Astrocyte of the hippocampus (primary cell): ENCODE measurements around the gene GSTM4.
"Not testable (repeated sequence)": the region's sequence is repeated elsewhere in the genome, so short reads cannot be mapped to it uniquely, and the experiment has no call there.

Experiments
- DNase-seq: peaks from one replicate; pipeline ENCODE4 v3.0.0; 2011; ENCODE audit warnings: low read depth, low spot score

Gene GSTM4

DNA sequence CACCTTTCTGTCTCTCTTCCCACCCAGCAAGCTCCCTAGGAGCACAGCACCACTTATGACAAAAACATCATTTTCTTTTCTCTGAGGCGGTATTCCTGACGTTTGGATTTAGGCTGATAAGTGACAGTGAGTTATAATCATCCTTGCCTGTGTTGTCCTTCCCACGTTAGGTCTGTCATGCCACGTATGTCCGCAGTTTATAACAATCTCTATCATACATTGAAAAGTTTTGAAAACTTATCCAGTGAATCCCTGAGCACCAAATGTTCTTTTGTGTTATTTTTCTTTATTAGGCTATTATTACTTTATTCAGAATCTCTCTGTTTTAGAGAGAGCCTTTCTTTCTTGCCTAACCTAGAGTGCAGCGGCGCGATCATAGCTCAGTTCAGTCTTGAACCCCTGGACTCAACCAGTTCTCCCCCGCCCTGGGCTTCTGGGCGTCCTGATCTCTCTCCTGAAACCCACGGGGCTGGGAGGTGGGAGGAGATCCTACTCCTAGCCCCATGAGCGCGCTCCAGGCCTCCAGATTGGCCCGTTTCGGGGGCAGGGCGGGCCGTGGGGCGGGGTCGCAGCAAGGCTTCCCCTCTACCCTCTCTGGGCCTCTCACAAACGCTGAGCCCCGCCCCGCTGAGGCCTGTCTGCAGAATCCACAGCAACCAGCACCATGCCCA, 11.7 kb downstream of the GSTM4 start, which contains the start of gene GSTM2:
GSTM2 (plus strand) TSS at position 606 of the 671 bp plus-strand sequence; CDS start at position 665, 59 bp downstream.
- DNase-seq = peak; percentile 95

DNA sequence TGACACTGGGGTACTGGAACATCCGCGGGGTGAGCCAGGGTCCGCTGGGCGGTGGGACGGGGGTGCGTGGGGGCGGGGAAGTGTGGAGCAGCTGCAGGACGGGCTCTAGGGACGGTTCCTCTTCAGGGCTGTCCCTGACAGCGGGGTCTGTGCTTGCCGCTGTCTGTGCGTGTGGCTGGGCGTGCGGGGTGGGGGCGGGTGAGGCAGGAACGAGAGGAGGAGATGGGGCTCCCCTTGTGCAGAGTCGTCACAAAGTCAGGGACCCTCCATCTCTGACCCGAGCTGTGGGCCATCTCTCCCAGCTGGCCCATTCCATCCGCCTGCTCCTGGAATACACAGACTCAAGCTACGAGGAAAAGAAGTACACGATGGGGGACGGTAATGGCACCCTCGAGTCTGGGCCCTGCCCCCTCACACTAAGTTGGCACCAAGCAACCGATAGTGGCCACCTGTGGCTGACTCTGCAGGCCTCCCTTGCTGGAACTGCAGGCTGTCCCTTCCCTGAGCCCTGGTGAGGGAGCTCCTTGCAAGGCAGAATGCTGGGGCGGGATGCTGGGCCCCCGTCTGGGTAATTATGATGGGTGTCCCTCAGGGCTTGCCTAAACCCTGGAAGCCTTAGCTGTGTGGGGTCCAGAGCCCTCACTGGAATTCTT, 12.3 kb downstream of the GSTM4 start:
- DNase-seq = no peak

DNA sequence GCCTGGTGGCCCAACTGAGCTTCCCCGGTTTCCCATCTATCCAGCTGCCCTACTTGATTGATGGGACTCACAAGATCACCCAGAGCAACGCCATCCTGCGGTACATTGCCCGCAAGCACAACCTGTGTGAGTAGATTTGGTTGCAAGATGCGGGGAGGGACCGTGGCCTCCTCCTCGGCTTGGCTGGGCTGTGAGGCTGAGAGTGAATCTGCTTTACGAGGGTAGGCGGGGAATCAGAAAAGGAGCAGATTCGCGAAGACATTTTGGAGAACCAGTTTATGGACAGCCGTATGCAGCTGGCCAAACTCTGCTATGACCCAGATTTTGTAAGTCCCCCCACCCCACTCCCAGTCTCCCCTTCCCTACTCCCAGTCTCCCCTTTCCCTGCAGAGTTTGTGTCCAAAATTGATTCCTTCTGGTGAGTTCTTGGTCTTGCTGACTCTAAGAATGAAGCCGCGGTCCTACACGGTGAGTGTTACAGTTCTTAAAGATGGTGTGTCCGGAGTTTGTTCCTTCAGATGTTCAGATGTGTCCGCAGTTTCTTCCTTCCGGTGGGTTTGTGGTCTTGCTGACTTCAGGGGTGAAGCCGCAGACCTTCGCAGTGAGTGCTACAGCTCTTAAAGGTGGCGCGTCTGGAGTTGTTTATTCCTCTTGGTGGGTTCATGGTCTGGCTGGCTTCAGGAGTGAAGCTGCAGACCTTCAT, 13.5 kb downstream of the GSTM4 start:
- no peak for DNase-seq

DNA sequence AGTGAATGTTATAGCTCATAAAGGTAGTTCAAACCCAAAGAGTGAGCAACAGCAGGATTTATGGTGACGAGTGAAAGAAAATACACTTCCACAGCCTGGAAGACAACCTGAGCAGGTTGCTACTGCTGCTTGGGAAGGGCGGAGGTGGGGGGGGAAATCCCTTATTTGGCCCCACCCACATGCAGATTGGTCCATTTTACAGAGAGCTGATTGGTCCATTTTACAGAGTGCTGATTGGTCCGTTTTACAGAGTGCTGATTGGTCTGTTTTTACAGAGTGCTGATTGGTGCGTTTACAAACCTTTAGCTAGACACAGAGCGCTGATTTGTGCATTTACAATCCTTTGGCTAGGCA, 14.0 kb downstream of the GSTM4 start:
- not testable (repeated sequence) for DNase-seq

GRCh38 chr1:109671067-109671466, 15.2 kb downstream of the GSTM4 start:
- no peak for DNase-seq

GRCh38 chr1:109673861-109674260, 18.0 kb downstream of the GSTM4 start:
- DNase-seq = not testable (repeated sequence)

GRCh38 chr1:109676683-109677381, 20.9 kb downstream of the GSTM4 start:
- DNase-seq = not testable (repeated sequence)

DNA sequence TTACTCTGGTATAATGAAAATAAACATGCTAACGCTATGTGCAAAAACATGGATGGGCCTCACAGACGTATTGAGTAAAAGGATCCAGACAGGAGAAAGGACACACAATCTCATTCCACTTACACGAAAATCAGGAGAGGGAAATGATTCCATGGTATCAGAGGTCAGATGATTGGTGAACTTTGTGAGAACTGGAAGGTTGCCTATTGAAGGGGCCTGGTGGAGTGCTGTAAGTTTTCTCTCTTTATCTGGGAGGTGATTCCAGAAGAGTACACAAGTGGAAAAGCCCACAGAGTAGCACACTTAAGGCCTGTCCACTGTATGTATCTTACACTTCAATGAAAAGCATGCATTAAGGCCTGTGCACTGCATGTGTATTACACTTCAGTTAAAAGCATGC, 21.6 kb downstream of the GSTM4 start:
- DNase-seq = no peak

DNA sequence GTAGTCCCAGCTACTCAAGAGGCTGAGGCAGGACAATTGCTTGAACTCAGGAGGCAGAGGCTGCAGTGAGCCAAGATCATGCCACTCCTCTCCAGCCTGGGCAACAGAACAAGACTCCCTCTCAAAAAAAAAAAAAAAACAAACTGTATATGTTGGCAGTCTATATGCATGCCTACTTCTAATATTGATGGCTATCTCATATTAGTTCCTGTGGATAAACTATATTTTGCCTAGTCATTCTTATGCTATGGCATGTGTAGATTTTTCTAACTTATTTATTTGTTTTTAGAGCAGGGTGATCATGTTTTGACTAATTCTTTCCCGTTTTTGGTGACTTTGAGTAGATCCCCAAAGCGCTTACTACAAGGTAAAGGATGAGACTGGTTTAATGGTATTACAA, 22.7 kb downstream of the GSTM4 start:
- not testable (repeated sequence) for DNase-seq

DNA sequence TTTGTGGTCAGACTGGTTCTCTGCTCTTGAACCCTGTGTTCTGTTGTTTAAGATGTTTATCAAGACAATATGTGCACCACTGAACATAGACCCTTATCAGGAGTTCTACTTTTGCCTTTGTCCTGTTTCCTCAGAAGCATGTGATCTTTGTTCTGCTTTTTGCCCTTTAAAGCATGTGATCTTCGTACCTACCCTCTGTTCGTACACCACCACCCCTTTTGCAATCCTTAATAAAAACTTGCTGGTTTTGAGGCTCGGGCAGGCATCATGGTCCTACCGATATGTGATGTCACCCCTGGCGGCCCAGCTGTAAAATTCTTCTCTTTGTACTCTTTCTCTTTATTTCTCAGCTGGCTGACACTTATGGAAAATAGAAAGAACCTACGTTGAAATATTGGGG, 28.9 kb downstream of the GSTM4 start:
- DNase-seq = not testable (repeated sequence)

DNA sequence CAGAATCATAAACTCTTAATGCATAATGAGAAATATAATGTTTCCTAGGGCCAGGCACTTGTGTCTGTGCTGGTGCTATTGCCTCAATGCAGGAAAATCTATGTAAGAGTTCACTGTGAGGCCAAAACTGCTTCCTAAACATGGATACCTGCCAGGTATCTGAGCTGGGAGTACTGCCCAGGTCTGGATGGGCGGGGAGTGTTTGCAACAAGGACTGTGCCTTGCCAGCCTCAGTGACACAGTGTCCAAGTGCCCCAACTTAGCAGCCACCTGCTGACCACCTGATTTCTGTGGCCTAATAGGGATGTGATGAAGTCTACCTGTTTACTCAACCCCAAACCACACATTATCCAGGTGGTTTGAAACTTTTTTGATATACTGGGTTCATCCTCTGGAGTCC, 29.5 kb downstream of the GSTM4 start:
- DNase-seq = not testable (repeated sequence)

DNA sequence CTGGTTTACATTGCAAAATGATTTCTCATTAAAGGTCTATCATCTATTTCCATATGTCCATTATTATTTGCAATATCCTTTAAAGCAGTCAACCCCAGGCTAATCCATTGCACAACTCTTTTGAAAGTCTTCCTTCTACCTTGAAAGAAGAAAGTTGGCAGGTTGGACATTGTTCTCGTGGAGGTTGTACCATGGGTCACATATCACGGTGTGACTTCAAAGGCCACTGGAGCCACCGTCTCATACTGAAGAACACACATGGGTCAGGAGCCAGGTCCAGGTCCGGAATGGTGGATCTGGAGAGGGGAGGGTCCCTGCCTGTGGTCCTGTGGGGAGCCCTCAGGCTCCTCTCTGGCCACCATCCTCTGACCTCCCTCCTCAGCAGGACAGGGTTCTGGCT, 30.0 kb downstream of the GSTM4 start:
- DNase-seq = not testable (repeated sequence)

DNA sequence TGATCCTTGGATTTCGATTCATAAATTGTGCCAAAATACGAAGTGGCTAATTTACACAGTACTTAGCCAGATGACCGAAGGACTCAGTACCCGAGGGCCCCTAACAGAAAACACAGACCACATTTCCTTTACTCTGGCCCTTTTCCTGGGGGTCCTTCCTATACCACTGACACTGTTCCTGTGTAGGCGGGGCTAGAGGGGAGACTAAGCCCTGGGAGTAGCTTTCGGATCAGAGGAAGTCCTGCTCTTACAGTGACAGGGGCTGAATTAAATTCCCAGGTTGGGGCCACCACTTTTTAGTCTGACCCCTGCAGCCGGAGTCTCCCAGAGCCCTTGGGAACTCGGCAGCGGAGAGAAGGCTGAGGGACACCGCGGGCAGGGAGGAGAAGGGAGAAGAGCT, 31.2 kb downstream of the GSTM4 start:
- not testable (repeated sequence) for DNase-seq

GRCh38 chr1:109687641-109688499, 32.0 kb downstream of the GSTM4 start, which contains the start of gene GSTM1:
Gene GSTM1 (plus strand): TSS chr1:109687817. CDS start chr1:109687874, 57 bp downstream.
- no peak for DNase-seq

GRCh38 chr1:109689844-109690405, 34.0 kb downstream of the GSTM4 start:
- DNase-seq = no peak

DNA sequence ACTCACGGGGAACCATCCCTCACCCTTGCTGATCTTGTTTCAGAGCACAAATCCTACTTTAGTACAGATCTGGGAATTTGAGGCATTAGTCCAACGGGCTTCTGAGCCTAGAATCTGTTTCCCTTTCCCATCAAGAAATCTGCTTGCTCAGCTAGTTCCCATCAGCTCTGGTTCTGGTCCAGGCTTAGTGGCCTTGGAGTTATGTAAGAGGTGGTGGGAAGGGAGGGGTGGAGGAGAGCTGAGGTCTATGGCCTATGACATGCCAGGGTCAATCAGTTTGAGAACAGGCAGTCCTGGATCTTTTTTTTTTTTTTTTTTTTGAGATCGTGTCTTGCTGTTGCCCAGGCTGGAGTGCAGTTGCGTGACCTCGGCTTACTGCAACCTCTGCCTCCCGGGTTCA, 35.9 kb downstream of the GSTM4 start:
- no peak for DNase-seq

GRCh38 chr1:109694400-109694799, 38.5 kb downstream of the GSTM4 start:
- DNase-seq = not testable (repeated sequence)

DNA sequence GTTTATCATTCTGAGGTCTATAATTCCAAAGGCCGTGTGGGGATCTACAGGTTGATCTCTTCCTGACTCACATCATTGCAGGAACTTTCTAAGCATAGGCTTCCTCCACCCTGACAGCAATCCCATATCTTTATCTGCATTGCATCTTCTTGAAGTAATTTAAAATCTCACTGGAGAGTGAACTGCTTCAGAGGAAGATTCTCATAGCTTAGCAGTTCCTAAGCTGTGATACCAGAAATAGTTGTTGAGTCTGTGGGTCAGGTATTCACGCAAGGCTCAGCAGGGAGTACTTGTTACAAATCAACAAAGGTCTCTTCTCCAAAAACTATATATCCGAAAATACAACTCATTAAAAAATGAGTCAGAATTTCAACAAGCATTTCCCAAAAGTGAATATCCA, 39.2 kb downstream of the GSTM4 start:
- DNase-seq = not testable (repeated sequence)

DNA sequence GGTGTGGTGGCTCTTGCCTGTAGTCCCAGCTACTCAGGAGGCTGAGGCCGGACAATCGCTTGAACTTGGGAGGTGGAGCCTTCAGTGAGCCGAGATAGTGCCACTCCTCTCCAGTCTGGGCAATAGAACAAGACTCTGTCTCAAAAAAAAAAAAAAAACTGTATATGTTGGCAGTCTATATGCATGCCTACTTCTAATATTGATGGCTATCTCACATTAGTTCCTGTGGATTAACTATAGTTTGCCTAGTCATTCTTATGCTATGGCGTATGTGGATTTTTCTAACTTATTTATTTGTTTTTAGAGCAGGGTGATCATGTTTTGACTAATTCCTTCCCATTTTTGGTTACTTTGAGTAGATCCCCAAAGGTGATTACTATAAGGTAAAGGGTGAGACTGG, 41.2 kb downstream of the GSTM4 start:
- DNase-seq = no peak

- DNase-seq = not testable (repeated sequence)
Measured at GRCh38 chr1:109697861-109698260, 42.0 kb downstream of the GSTM4 start.

GRCh38 chr1:109702940-109703339, 47.0 kb downstream of the GSTM4 start:
- DNase-seq = not testable (repeated sequence)
